H1 (cell line): Measurements from ENCODE around the gene IL17D. TPM values are rescaled to one million over a fixed set of nuclear protein-coding genes. Genes with fewer than 3 reads are reported as not detected.

Experiments
- CTCF ChIA-PET: fragments of 300-600 bp; sonication (Branson Sonifier 250); formaldehyde crosslinking; loops from one replicate; lab custom pipeline; 2021; ENCODE audit not compliant: partially characterized antibody; lab: Charles Lee
- POLR2A ChIA-PET: fragments of 300-600 bp; sonication (Branson Sonifier 250); formaldehyde crosslinking; loops from one replicate; lab custom pipeline; 2021; ENCODE audit warnings: inconsistent platforms; ENCODE audit not compliant: partially characterized antibody; lab: Charles Lee
- DNase-seq, 2 experiments: peaks; one replicate each; pipeline versions ENCODE4 v3.0.0 to v3.0.0-alpha.2; 2010 to 2022; ENCODE audit warnings: low spot score in 2 of 2, low read depth in 1 of 2, mixed read lengths in 1 of 2
- FAIRE-seq: peaks from 2 replicates; lab custom pipeline; 2011; peaks lifted over from hg19 to GRCh38; lab: Jason Lieb, UNC
- H2AFZ ChIP-seq: 2 replicates; pipeline ENCODE4 v1.8.1; 2012; ENCODE audit warnings: low read length, inconsistent platforms
- H2AK5ac ChIP-seq: 2 replicates; pipeline ENCODE4 v1.6.1; 2013; ENCODE audit warnings: low read depth, low read length
- H2BK120ac ChIP-seq: replicated peaks from 2 replicates; pipeline ENCODE3; 2013; ENCODE audit warnings: low read depth, low read length, inconsistent platforms
- H2BK12ac ChIP-seq: 2 replicates; pipeline ENCODE4 v1.6.1; 2013; ENCODE audit warnings: low read depth, low read length
- H2BK15ac ChIP-seq: 2 replicates; pipeline ENCODE4 v1.6.1; 2013; ENCODE audit warnings: low read length
- H2BK20ac ChIP-seq: 2 replicates; pipeline ENCODE4 v1.6.1; 2013; ENCODE audit warnings: low read length
- H2BK5ac ChIP-seq: 2 replicates; pipeline ENCODE4 v1.6.1; 2013; ENCODE audit warnings: low read depth, low read length
- H3K14ac ChIP-seq: 2 replicates; pipeline ENCODE4 v1.6.1; 2013; ENCODE audit warnings: inconsistent platforms; ENCODE audit not compliant: insufficient read length
- H3K18ac ChIP-seq: 2 replicates; pipeline ENCODE4 v1.6.1; 2013; ENCODE audit warnings: low read length; ENCODE audit errors: extremely low read depth
- H3K23ac ChIP-seq: 2 replicates; pipeline ENCODE4 v1.6.1; 2013; ENCODE audit warnings: inconsistent platforms; ENCODE audit not compliant: insufficient read length
- H3K23me2 ChIP-seq: 2 replicates; pipeline ENCODE4 v1.6.1; 2013; ENCODE audit warnings: low read depth, low read length
- H3K27ac ChIP-seq: 2 replicates; pipeline ENCODE4 v1.6.1; 2011; ENCODE audit warnings: low read depth, low read length, inconsistent platforms
- H3K27me3 ChIP-seq, 4 experiments: replicated peaks in 1 of 4; 1 replicate in 1 of 4; 2 replicates in 3 of 4; pipeline versions ENCODE4 v1.6.1 to v1.8.1; 2011 to 2013; ENCODE audit warnings: low read length in 3 of 4, mild to moderate bottlenecking in 3 of 4, inconsistent platforms in 2 of 4, mixed read lengths in 2 of 4, moderate library complexity in 1 of 4; ENCODE audit not compliant: control insufficient read depth in 3 of 4, insufficient read depth in 3 of 4; ENCODE audit errors: extremely low read depth in 1 of 4
- H3K36me3 ChIP-seq, 4 experiments: 2 replicates each; pipeline versions ENCODE4 v1.6.1 to v1.8.1; 2011 to 2013; ENCODE audit warnings: mild to moderate bottlenecking in 4 of 4, low read length in 3 of 4, moderate library complexity in 2 of 4, control low read depth in 1 of 4, inconsistent platforms in 1 of 4; ENCODE audit not compliant: insufficient read depth in 4 of 4, control insufficient read depth in 2 of 4
- H3K4ac ChIP-seq: replicated peaks from 2 replicates; pipeline ENCODE3; 2013; ENCODE audit warnings: low read length, low read depth, mixed read lengths, inconsistent platforms; ENCODE audit not compliant: insufficient read length
- H3K4me1 ChIP-seq, 4 experiments: replicated peaks in 1 of 4; 1 replicate in 1 of 4; 2 replicates in 3 of 4; pipeline versions ENCODE4 v1.6.1 to v1.8.1; 2011 to 2013; ENCODE audit warnings: low read length in 3 of 4, inconsistent platforms in 2 of 4, mixed read lengths in 1 of 4; ENCODE audit not compliant: insufficient read depth in 4 of 4, control insufficient read depth in 3 of 4
- H3K4me2 ChIP-seq, 2 experiments: 2 replicates each; pipeline versions ENCODE4 v1.6.1 to v1.8.1; 2011 to 2013; ENCODE audit warnings: low read depth in 2 of 2, low read length in 2 of 2, control low read depth in 1 of 2, inconsistent platforms in 1 of 2, mild to moderate bottlenecking in 1 of 2; ENCODE audit not compliant: insufficient read depth in 1 of 2
- H3K4me3 ChIP-seq, 4 experiments: fragments of 200-600, 300-600 bp in 1 of 4; sonication (generic), shearing (Covaris generic), sonication (Bioruptor Twin) in 1 of 4; 2 replicates each; pipeline versions ENCODE4 v1.5.1 to v1.8.1; 2011 to 2016; ENCODE audit warnings: low read length in 4 of 4, low read depth in 3 of 4, control low read depth in 2 of 4, inconsistent platforms in 2 of 4, mild to moderate bottlenecking in 2 of 4, mixed read lengths in 1 of 4, moderate library complexity in 1 of 4; ENCODE audit not compliant: insufficient read depth in 2 of 4; ENCODE audit errors: extremely low read depth in 1 of 4
- H3K56ac ChIP-seq: replicated peaks from 2 replicates; pipeline ENCODE3; 2013; ENCODE audit warnings: low read depth, mild to moderate bottlenecking, mixed read lengths, low read length, inconsistent platforms; ENCODE audit not compliant: insufficient read length
- H3K79me1 ChIP-seq: 2 replicates; pipeline ENCODE4 v1.6.1; 2013; ENCODE audit warnings: low read depth, low read length, control low read depth
- H3K79me2 ChIP-seq, 2 experiments: 2 replicates each; pipeline versions ENCODE4 v1.6.1 to v1.8.1; 2012 to 2013; ENCODE audit warnings: low read length in 2 of 2, mild to moderate bottlenecking in 2 of 2, inconsistent platforms in 1 of 2; ENCODE audit not compliant: insufficient read depth in 2 of 2, control insufficient read depth in 1 of 2
- H3K9ac ChIP-seq, 4 experiments: replicated peaks in 1 of 4; 1 replicate in 1 of 4; 2 replicates in 3 of 4; pipeline versions ENCODE4 v1.6.1 to v1.8.1; 2011 to 2013; ENCODE audit warnings: low read depth in 3 of 4, low read length in 3 of 4, control low read depth in 2 of 4, mild to moderate bottlenecking in 2 of 4, moderate library complexity in 2 of 4, inconsistent platforms in 1 of 4; ENCODE audit errors: extremely low read depth in 1 of 4
- H3K9me3 ChIP-seq, 2 experiments: 2 replicates each; pipeline versions ENCODE4 v1.6.1 to v1.8.1; 2012 to 2013; ENCODE audit warnings: mild to moderate bottlenecking in 2 of 2, moderate library complexity in 2 of 2, control low read depth in 1 of 2, inconsistent platforms in 1 of 2, low read depth in 1 of 2, low read length in 1 of 2, mixed read lengths in 1 of 2; ENCODE audit not compliant: insufficient read depth in 2 of 2
- H4K20me1 ChIP-seq, 2 experiments: replicated peaks in 1 of 2; 2 replicates each; pipeline versions ENCODE3 to v1.8.1; 2011 to 2013; ENCODE audit warnings: inconsistent platforms in 2 of 2, low read length in 2 of 2, mild to moderate bottlenecking in 1 of 2; ENCODE audit not compliant: insufficient read depth in 2 of 2, control insufficient read depth in 1 of 2
- H4K5ac ChIP-seq: 2 replicates; pipeline ENCODE4 v1.6.1; 2013; ENCODE audit warnings: low read length, low read depth, mixed read lengths, inconsistent platforms; ENCODE audit not compliant: insufficient read length
- H4K8ac ChIP-seq: 2 replicates; pipeline ENCODE4 v1.8.0; 2013; ENCODE audit warnings: mild to moderate bottlenecking, moderate library complexity, low read length, inconsistent platforms; ENCODE audit not compliant: insufficient read depth; ENCODE audit errors: extremely low read depth
- H4K91ac ChIP-seq: replicated peaks from 2 replicates; pipeline ENCODE3; 2013; ENCODE audit warnings: low read length, mixed read lengths, inconsistent platforms; ENCODE audit not compliant: insufficient read length
- CTBP2 ChIP-seq: IDR thresholded peaks from 2 replicates; pipeline ENCODE4 v1.7.0; 2011; ENCODE audit warnings: borderline replicate concordance, mild to moderate bottlenecking, moderate library complexity, mixed read lengths, low read length; ENCODE audit not compliant: insufficient read depth, insufficient read length
- EZH2 ChIP-seq: fragments of 200-600 bp; sonication (generic); IDR thresholded peaks from 2 replicates; pipeline ENCODE4 v1.7.1; 2012; ENCODE audit warnings: low read depth, mild to moderate bottlenecking, moderate library complexity, low read length, inconsistent platforms; ENCODE audit not compliant: severe bottlenecking
- GABPA ChIP-seq: IDR thresholded peaks from 2 replicates; pipeline ENCODE4 v1.6.1; 2011; ENCODE audit warnings: mild to moderate bottlenecking, low read length, moderate library complexity, borderline replicate concordance; ENCODE audit not compliant: insufficient read depth
- HDAC2 ChIP-seq, 2 experiments: fragments of 300-600 bp in 1 of 2; sonication (generic) in 1 of 2; IDR thresholded peaks; 2 replicates each; pipeline ENCODE4 v1.6.1; 2011 to 2012; ENCODE audit warnings: low read depth in 2 of 2, low read length in 2 of 2, mild to moderate bottlenecking in 2 of 2, moderate library complexity in 2 of 2, borderline replicate concordance in 1 of 2, inconsistent platforms in 1 of 2
- KDM5A ChIP-seq: fragments of 200-600 bp; IDR thresholded peaks from 2 replicates; pipeline ENCODE4 v1.7.1; 2012; ENCODE audit warnings: mild to moderate bottlenecking, low read length, inconsistent platforms, mixed read lengths
- MAX ChIP-seq: IDR thresholded peaks from 2 replicates; pipeline ENCODE4 v1.6.1; 2012; ENCODE audit warnings: inconsistent platforms
- POLR2A ChIP-seq, 2 experiments: IDR thresholded peaks; 1 replicate in 1 of 2; 2 replicates in 1 of 2; pipeline ENCODE4 v1.6.1; 2011; ENCODE audit warnings: low read depth in 2 of 2, low read length in 2 of 2, mild to moderate bottlenecking in 2 of 2; ENCODE audit errors: control extremely low read depth in 1 of 2
- POLR2AphosphoS5 ChIP-seq: IDR thresholded peaks from 2 replicates; pipeline ENCODE4 v1.6.1; 2011; ENCODE audit warnings: low read depth, low read length
- SUZ12 ChIP-seq: fragments of 200-600 bp; sonication (generic); IDR thresholded peaks from 2 replicates; pipeline ENCODE4 v1.6.1; 2012; ENCODE audit warnings: mild to moderate bottlenecking, inconsistent platforms, low read length, moderate library complexity, mixed read lengths
- ZNF274 ChIP-seq: IDR thresholded peaks from 2 replicates; pipeline ENCODE4 v1.7.0; 2012; ENCODE audit warnings: low read length, borderline replicate concordance; ENCODE audit errors: extremely low read depth
- WGBS, 2 experiments: shearing (Covaris generic) in 1 of 2; methylation state at CpG; one replicate each; pipeline versions ENCODE4 v1.1.6 to v1.1.7; 2013 to 2015; ENCODE audit warnings: low lambda C conversion rate in 2 of 2, mixed read lengths in 2 of 2, inconsistent platforms in 1 of 2, low coverage in 1 of 2, missing lambda C conversion rate in 1 of 2; ENCODE audit not compliant: insufficient replicate concordance in 2 of 2, insufficient coverage in 1 of 2, insufficient read length in 1 of 2; ENCODE audit errors: extremely low coverage in 1 of 2, missing lambda C conversion rate in 1 of 2; 5-methylcytosine and 5-hydroxymethylcytosine counted together
- polyA plus RNA-seq, 7 experiments: library from polyadenylated mRNA; depleted of rRNA in 3 of 7; stranded (reverse) in 5 of 7; unstranded in 2 of 7; fragments of >200 nt in 5 of 7; fragments of 200-250 nt in 2 of 7; gene quantifications; 1 replicate in 5 of 7; 2 replicates in 1 of 7; 4 replicates in 1 of 7; pipeline versions ENCODE4 v1.2.1 to v1.2.3, GENCODE V29; 2011 to 2013; ENCODE audit warnings: missing spikeins in 2 of 7, mixed read lengths in 2 of 7
- total RNA-seq: library from RNA; stranded (reverse); fragmentation: NEBNext Ultra II Directional; extraction: Animal tissue kit (Norgen Biotek cat#: 25700); gene quantifications from 2 replicates; pipeline ENCODE4 v1.2.1, GENCODE V29; 2021

The IL17D gene
- total and polyA plus RNA-seq, 2 of the 8 experiments (the other 6 are each of a cell fraction or from before 2014, with no cell fraction given), result 0.56 to 0.59 TPM

GRCh38 chr13:20703780-20704458 lies 420 bp downstream of the IL17D start:
- no peak overlapping the region for H2AFZ ChIP-seq
- CTCF ChIA-PET, result interaction anchor here (0.5 to 3.1 kb wide), 5 partner anchors 12 to 218 kb away, joined by 3 to 8 read pairs (median 3); no protein-coding TSS in a partner anchor
- H2BK5ac ChIP-seq, result no peak overlapping the region
- no peak overlapping the region for H3K18ac ChIP-seq
- H3K9me3 ChIP-seq, result no peaks in the 10 kb centered on the region
- H3K4ac ChIP-seq, result no peak overlapping the region
- no peak overlapping the region for H4K5ac ChIP-seq
- H3K27ac ChIP-seq, result no peak overlapping the region
- peaks cover 9% of the 10 kb centered on the region for H3K23me2 ChIP-seq
- H4K91ac ChIP-seq, result no peak overlapping the region
- H3K79me2 ChIP-seq, result no peaks in the 10 kb centered on the region
- WGBS, 2 experiments, result 1% methylated on average over 25 of the region's 98 CpGs; no CpG with 5 or more reads in 1 of the 2 experiments
- peak overlapping the region; percentile 34 to 58 (median 48); a peak in 6 of 8 replicates for H3K4me3 ChIP-seq
- FAIRE-seq, result no peak
- H3K23ac ChIP-seq, result no peak overlapping the region
- H4K8ac ChIP-seq, result peak overlapping the region; percentile 14; the same call in 1 of the 2 replicates
- H4K20me1 ChIP-seq, result no peaks in the 10 kb centered on the region
- H3K4me2 ChIP-seq, result peak overlapping the region; percentile 60 to 65
- POLR2A ChIA-PET, result no interaction called here
- H3K4me1 ChIP-seq, result peaks cover 0 to 6% (median under 1%) of the 10 kb centered on the region in 4 experiments; a peak in 5 of 7 replicates
- H3K79me1 ChIP-seq, result no peaks in the 10 kb centered on the region
- H2BK120ac ChIP-seq, result no peak overlapping the region
- H3K27me3 ChIP-seq, result peaks cover 5 to 25% (median 20%) of the 10 kb centered on the region in 4 experiments
- H2AK5ac ChIP-seq, result no peak overlapping the region
- peak in 1 of 2 experiments; percentile 83 for DNase-seq
- H3K36me3 ChIP-seq, result no peaks in the 10 kb centered on the region
- no peak overlapping the region for H2BK20ac ChIP-seq
- H2BK12ac ChIP-seq, result no peak overlapping the region
- no peak overlapping the region for H2BK15ac ChIP-seq
- H3K14ac ChIP-seq, result no peak overlapping the region
- H3K56ac ChIP-seq, result no peak overlapping the region
- peak overlapping the region in 1 of 4 experiments; percentile 81; a peak in 2 of 7 replicates for H3K9ac ChIP-seq
- TF ChIP-seq EZH2 (no peak), KDM5A (no peak), ZNF274 (no peak), SUZ12 (no peak), GABPA (peak; percentile 48; the same call in 1 of the 2 replicates), MAX (peak; percentile 68; the same call in 1 of the 2 replicates), POLR2AphosphoS5 (no peak), POLR2A (IDR thresholded peaks at IDR 0.05; ENCODE audit: control extremely low read depth in 1 of 2, low read depth in 2 of 2, low read length in 2 of 2) (0 out of 3 replicates have a peak, but pooled peaks of 1 of the 2 experiments have one; percentile 38), CTBP2 (no peak), HDAC2 (IDR thresholded peaks at IDR 0.05; ENCODE audit: borderline replicate concordance in 1 of 2, low read depth in 2 of 2, low read length in 2 of 2) (0 out of 4 replicates have a peak, but pooled peaks of 1 of the 2 experiments have one; percentile 25)
